ELR (cell line): ENCODE measurements around the gene PLA2G6.
A peak's percentile ranks its signal among the peaks of the same experiment; 100 is the strongest.
"Not testable (repeated sequence)": the region's sequence is repeated elsewhere in the genome, so short reads cannot be mapped to it uniquely, and the experiment has no call there.

Source experiments
- DNase-seq: peaks from one replicate; pipeline ENCODE4 v3.0.0-alpha.2; 2015; ENCODE audit warnings: low read depth

The PLA2G6 gene

DNA sequence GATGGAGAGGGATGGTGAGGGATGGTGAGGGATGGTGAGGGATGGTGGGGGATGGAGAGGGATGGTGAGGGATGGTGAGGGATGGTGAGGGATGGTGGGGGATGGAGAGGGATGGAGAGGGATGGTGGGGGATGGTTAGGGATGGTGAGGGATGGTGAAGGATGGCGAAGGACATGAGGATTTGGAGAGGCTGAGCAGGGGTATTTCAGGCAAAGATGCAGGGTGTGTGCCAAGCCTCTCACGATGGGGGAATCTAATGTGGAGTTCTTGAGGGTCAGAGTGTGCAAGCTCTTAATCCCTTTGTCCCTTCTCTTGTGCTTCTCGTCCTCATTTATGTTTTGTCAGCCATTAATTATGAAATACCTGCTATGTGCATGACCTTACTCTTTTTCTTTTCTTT is 7.5 kb upstream of the PLA2G6 start:
- DNase-seq: no peak

DNA sequence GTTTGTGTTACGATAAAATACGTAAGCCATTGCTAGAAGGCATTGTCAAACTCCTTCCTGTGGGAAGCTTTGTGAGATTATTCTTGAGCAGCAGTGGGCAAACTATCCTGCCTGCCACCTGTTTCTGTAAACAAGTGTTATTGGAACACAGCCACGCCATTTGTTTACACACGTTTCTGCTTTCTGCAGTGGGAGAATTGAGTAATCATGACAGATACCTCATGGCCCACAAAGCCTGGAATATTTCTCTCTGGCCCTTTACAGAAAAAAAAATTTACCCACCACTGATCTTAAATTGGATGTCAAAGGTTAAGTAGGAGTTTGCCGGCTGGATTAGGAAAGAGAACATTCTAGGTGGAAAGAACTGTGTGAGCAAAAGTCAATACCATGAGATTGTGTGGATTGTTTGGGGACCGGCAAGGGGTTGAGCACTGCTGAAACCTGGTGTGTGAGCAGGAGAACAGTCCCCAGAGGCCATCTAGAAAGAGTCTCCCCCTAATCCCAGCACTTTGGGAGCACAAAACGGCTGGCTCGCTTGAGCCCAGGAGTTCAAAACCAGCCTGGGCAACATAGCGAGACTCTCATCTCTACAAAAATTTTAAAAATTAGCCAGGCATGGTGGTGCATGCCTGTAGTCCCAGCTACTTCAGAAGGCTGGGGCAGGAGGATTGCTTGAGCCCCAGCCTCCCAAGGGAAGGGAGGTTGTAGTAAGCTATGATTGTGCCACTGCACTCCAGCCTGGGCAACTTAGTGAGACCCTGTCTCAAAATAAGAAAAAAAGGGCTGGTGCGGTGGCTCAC is 6.0 kb upstream of the PLA2G6 start:
- peak; percentile 43 for DNase-seq

DNA sequence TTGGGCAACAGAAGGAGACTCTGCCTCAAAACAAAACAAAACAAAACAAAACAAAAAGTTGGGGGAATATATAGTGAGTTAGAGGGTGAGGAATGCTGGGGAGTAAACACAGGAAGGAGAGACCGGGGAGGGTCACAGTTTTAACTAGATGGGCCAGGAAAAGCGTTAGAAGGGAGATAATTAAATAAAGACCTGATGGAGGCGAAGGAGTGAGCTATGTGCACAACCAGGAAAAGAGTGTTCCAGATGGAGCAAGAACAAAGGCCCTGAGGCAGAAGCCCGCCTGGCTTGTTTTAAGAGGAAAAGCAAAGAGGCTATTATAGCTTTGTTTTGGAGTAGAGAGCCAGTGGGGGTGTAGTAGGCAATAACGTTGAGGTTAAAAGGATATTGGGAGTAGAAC is 4.8 kb upstream of the PLA2G6 start:
- DNase-seq: no peak

DNA sequence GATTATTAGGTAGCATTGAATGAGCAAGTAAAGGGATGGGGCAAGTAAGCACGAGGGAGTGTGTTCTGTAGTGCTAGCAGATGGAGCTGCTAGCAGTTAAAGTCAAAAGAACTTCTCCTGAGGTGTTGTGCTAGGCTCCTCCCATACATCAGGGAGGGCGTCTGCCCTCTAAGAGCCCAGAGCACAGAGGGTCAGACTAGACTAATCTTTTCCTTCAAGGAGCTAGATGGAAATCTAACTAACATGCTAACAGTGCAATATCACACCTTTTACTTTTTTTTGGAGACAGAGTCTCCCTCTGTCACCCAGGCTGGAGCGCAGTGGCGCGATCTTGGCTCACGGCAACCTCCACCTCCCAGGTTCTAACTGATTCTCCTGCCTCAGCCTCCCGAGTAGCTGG is 3.2 kb upstream of the PLA2G6 start:
- DNase-seq: no peak

DNA sequence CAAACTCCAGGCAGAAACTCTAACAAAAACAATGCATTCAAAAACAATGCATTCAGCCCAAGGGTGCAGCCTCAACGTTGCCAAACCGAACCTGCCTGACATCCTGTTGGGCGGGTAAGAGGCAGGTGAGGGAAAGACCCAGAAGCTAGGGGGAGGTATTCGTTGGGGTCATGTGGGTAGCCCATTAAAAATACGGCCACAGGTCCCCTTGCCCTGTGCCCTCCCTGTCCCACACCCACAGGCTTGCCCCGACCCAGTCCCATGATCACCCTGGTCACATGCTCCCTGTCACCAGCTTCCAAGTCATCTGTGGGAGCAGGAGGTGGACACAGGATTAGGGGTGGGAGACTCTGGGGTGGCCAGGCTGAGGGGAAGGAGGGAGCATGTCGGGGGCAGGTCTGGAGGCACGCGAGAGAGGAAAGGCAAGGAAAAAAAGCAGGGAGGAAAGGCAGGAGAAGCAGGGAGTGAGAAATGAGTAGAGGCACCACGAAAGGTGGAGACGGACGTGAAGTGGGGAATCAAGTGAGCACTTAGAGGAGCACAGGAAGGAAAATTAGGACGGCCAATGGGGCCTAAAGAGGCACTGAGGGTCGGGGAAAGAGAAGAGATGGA is 683 bp downstream of the PLA2G6 start:
- DNase-seq: peak; percentile 21

DNA sequence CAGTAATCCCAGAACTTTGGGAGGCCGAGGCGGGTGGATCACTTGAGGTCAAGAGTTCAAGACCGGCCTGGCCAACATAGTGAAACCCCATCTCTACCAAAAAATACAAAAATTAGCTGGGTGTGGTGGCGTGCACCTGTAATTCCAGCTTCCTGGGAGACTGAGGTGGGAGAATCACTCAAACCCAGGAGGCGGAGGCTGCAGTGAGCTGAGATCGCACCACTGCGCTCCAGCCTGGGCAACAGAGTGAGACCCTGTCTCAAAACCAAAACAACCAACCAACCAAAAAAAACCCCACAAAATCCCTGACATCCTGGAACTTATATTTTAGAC is 3.1 kb downstream of the PLA2G6 start:
- not testable (repeated sequence) for DNase-seq

DNA sequence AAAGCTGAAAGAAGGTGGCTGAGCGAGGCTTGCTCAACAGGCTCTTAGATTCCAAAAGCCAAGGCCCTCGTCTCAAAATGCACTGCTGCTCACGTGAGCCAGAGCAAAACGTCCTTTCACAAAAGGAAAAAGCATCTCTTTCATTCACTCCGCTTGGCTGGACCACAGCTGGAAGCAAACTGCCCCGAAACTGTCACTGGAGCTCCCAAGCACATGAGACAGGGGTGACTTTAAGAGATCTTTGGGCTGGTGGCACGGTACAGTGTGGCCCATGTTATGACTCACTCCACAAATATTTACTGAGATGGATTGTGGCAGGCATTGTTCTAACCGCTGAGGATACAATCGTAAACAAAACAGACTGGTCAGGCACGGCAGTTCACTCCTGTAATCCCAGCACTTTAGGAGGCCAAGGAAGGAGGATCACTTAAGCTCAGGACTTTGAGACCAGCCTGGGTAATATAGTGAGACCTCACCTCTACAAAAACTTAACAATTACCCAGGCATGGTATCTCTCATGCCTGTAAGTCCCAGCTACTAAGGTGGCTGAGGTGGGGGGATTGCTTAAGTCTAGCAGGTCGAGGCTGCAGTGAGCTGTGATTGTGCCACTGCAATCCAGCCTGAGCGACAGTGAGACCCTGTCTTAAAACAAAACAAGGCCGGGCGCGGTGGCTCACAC is 3.6 kb downstream of the PLA2G6 start:
- peak; percentile 94 for DNase-seq

DNA sequence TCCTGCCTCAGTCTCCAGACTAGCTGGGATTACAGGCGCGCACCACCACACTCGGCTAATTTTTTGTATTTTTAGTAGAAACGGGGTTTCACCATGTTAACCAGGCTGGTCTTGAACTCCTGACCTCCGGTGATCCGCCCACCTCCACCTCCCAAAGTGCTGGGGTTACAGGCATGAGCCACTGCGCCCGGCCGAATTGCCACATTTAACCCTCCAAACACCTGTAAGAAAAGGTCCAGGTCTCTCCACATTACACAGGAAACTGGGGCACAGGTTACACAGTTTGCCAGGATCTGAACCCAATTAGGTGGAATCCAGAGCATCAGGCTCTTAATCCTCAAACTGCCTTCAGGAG is 4.1 kb downstream of the PLA2G6 start:
- not testable (repeated sequence) for DNase-seq

DNA sequence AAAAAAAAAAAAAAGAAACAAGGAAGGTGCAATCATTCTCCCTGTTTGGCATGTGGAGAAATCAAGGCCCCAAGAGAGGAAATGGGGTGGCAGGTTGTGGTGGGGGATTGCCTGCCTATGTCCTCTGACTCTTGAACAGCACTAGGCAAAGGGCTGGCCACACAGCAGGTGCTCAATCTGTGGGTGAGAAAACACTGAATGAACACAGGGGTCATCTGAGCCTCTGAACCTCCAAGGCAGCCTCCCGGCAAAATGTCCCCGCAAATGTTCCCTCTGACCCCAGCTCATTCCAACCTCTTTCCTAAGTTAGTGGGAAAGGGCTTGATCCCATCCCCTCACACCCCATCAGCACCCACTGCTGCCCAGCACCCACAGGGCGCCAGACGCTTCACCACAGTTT is 4.6 kb downstream of the PLA2G6 start:
- no peak for DNase-seq

DNA sequence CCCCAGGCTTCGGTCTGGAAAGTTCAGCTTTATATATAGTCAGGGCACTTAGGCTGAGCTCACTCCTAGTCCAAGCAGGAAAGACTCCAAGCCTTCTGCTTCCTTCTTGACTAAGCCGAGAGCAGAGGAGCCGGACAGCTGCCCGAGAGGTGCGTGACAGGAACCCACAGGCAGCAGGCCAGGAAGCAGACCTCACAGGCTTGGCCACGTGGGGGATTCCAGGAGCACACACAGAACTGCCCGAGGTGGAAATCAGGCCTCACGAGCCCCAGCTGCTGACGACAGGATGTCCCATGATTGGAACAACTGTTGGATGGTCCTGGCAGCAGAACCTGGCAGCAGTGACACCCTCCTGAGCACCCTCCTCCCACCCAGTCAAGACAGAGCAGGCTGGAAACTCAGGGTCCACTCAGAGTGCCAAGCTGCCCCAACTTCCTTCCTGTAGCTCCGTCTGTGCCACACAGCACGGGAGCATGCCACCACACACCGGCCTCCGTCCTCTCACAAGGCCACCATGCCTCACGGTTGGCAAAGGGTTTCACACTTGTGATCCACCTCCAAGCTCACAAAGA is 5.4 kb downstream of the PLA2G6 start:
- peak; percentile 70 for DNase-seq

DNA sequence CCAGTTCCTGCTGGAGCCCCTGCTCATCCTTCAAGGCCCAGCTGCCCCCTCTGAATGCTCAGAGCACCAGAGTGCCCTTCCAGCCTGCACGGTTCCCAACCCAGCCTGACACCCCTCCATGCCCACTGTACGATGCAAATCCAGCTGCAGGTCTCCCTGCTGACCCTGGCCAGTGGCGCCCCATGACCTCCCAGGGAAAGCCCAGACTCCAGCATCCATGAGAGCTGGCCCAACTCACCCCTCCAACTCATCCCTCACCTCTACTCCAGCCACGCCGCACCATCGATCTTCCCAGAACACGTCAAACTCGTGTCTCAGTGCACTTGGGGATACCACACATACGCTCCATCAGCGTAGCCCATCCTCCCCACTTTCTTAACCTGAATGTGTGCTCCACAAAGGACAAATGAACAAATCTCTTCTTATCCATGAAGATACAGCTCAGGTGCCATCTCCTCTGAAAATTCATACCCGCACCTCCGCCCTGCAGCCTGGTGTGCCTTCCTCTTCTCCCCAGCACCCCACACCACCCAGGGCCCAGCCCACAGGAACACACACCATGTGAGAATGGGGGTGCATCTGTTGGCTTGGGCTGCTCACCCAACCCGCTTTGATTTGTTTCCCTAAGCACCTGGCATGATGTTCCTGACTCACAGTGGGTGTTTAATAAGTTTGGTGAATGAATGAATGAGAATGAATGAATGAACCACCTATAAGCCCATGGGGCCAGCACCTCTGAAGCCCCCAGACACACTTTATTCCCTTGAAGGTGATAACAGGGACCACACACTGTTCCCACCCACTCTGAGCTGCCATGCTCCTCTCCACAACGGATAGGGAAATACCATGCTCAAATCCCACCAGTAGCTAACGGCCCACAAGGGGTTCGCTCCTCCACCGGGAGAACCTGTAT is 6.2 kb downstream of the PLA2G6 start:
- no peak for DNase-seq

DNA sequence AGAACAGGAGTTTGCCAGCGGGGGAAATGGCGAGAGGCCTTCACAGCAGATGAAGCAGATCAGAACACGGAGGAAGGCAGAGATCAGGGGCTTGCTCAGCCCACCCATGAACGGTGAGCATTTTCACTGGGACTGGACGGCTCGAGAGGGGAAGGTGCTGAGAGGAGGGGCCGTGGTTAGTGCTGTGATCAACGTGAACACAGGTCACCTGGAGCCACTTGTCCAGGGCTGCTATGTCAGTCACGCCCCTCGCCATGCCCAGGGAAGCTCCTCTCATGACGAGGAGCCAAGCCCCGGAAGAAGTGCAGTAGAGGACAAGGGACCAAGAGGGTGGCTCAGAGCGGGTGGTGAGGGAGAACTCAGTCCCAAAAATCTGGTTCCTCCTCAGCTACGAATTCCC is 7.0 kb downstream of the PLA2G6 start:
- DNase-seq: no peak

DNA sequence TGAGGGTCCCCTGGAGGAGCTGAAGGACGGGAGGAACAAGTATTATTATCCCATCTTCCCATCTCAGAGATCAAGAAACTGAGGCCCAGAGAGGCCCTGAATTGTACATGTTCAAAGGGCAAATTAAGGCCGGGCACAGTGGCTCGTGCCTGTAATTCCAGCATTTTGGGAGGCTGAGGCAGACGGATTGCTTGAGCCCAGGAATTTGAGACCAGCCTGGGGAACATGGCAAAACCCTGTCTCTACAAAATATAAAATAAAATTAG is 8.1 kb downstream of the PLA2G6 start:
- no peak for DNase-seq

DNA sequence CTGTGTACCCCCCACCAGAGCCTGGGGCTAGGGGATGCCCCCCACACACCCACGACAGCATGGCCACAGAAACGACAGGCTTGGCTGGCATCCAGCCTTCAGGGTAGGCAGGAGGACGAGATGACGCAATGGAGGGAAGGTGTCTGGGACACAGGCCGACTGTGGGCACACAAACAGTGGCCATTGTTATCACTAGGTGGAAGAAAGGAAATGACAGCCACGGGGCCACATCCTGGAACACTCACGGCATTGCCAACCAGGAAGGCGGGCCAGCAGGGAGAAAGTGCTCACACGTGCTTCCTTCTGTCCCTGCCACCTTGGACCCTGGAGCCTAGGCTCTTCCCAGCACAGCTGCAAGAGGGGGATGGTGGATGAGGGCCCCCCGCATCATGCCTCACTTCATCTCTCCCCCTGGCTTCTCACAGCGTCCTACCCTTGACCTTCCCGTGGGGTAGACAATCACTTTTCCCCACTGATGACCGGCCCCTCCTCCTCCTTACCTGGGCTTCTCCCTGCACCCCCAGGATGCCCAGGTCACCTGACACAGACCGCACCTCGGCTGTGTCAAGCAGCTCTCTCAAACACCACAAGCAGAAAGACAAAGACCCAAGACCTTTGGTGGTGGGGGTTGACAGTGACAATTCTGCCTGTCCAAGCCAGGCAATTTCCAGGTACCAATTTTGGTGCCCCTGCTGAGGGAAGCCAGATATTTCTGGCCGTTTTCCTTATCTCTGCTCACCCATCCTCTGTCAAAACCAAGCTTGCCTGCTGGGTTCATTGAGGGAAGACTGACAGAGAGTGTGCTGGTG is 8.6 kb downstream of the PLA2G6 start:
- DNase-seq: peak; percentile 28

DNA sequence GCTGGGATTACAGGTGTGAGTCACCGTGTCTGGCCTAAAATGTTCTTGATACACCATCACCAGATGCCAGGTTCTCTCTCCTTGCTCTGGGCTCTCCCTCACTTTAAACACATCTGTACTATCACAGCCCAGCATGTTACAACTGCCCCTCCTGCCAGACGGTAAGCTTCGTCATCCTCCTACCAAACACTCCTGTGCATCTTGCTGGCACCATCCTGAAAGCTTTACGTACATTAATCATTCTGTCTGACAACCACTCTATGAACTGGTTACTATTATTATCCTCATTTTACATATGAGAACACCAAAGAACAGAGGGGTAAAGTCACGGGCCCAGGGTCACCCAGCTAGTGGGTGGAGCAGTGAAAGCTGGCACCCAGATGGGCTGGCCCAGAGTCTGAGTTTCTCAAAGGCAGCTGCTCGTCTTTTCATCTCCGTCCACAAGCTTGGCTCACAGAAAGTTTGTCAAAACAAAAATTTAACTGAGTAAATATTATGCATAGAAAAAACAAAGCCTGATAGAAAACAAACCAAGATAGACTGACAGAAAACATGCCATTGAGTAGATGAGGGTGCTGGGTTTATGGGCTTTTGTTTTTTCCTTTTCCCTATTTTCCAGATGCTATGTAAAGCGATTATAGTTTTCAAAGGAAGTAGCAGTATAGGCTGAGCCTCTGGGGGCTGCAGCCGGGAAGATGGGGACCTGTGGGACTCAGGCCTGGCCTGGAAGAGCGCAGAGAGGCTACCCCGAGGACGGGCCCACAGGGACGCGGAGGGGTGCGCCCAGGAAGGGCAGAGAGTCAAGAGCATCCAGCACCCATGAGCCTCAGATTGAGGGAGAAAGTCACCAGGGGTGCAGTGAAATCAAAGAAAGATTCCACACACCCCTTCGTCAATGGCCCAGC is 9.5 kb downstream of the PLA2G6 start:
- no peak for DNase-seq

DNA sequence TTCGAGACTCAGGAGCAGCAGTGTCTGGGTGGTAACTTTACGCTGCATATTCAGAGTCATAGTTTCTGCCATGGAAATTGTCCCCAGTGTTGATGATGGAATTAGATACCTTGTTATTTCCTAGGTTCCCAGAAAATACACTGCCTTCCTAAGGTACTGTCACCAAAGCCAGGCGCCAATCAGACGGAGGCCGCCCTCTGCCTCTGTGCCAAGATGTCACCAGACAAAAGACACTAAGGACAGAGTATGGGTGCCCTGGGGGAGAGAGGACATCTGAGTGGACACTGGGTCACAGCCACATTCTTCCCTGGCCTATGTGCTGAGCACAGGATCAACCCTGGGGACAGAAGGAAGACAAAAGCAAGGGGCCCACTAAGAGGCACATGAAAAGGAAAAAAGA is 11.2 kb downstream of the PLA2G6 start:
- no peak for DNase-seq

DNA sequence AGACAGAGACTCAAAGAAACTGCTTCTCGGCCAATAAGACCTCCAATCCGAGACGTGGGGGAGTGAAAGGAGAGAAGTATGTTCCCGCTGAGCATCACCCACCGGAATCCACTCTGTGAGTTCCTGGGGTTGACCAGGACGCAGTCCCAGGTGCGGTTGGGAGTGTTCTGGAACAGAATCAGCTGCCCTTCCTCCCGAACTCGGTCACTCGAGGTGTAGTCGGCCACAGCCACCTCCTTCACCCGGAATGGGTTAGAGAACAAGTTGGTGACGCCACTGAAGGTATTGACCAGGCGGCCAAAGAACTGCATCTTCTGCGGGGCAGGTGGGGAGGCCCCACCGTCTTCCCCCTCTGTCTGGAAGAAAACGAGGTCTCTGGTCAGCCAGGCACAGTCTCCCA is 12.5 kb downstream of the PLA2G6 start:
- DNase-seq: no peak

DNA sequence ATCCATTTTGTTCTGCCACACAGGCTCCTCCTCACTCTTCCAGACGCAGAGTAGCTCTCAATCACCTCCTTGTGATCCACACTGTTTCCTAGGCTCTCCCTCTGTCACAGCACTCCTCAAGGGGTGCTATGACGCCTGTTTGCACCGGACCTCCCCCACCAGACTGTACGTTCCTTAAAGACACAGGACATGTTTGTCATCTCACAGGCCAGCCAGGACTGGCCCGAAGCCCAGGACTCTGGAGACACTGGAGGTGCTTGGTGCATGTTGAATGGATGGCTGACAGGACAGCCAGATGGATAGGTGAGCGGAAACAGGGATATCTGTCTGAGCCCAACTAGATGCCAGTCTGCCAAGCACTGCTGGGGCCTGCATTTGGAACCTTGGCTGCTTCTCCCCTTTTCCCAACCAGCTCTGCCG is 13.6 kb downstream of the PLA2G6 start:
- DNase-seq: no peak

DNA sequence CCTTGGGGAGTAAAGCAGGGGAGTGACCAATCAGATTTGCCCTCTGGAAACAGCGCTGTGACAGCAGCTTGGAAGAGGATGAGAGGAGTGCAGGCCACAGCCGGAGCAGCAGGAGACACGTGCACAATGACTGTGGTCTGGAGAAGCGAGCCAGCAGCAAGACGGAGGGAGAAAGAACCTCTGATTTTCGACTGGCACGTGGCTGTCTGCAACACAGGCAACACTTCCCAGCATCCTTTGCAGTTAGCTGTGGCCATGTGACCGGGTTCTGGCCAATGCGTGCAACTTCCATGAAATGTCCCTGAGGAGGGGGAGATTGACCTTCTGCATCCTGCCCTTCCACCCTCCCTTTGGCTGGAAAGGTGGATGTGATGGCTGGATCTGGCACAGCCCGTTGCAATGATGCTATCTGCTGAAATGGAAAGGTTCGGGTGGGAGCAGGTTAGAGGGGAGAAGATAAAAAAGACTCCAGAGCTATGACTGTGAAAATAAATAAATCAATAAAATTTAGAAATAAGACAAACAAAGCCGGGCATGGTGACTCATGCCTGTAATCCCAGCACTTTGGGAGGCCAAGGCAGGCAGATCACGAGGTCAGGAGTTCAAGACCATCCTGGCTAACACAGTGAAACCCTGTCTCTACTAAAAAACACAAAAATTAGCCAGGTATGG is 15.6 kb downstream of the PLA2G6 start:
- DNase-seq: no peak

DNA sequence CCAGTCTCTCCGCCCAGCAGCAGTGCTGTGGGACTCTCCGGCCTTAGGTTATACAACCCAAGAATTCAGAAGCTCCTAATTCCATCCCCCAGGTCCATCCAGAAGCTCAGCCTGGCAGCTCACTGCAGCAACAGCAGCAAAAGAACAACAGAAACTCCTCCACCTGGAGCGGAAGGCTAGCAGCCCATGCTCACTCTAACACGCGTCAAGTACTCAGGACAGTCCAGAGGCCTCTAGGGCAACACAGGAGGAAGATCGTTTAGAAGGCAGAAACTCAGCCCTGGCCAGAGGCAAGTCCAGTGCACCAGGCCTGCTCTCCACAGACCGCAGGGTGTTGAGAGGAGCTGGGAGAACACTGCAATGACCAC is 17.1 kb downstream of the PLA2G6 start:
- DNase-seq: no peak
